K562 (cell line): Measurements from ENCODE around the gene PAN2. TPM values are rescaled to one million over a fixed set of nuclear protein-coding genes. Genes with fewer than 3 reads are reported as not detected.

Source experiments
- BACH1 ChIP-seq: fragments of 200-800 bp; sonication (Bioruptor generic); IDR thresholded peaks from 2 replicates; pipeline ENCODE4 v1.6.1; 2016; ENCODE audit warnings: missing genetic modification characterization, missing compliant biosample characterization
- CHAMP1 ChIP-seq: fragments of 450-650 bp; IDR thresholded peaks from 2 replicates; pipeline ENCODE4 v1.6.1; 2016; ENCODE audit warnings: mild to moderate bottlenecking
- COPS2 ChIP-seq: fragments of 450-650 bp; conservative IDR thresholded peaks from 2 replicates; pipeline ENCODE4 v1.6.1; 2016; ENCODE audit warnings: mild to moderate bottlenecking, moderate library complexity
- ERF ChIP-seq: fragments of 450-650 bp; formaldehyde crosslinking; IDR thresholded peaks from 2 replicates; pipeline ENCODE4 v1.4.0; 2020; ENCODE audit warnings: mild to moderate bottlenecking, mixed read lengths
- ESRRA ChIP-seq: fragments of 450-650 bp; IDR thresholded peaks from 2 replicates; pipeline ENCODE4 v1.6.1; 2014; ENCODE audit warnings: low read depth, mild to moderate bottlenecking, moderate library complexity, borderline replicate concordance
- GTF3C2 ChIP-seq: IDR thresholded peaks from 3 replicates; pipeline ENCODE4 v1.6.1; 2011; ENCODE audit warnings: borderline replicate concordance, mild to moderate bottlenecking, moderate library complexity; ENCODE audit not compliant: insufficient read length; ENCODE audit errors: extremely low read depth
- MCM7 ChIP-seq, 2 experiments: fragments of 450-650 bp; IDR thresholded peaks; 2 replicates each; pipeline ENCODE4 v1.6.1; 2016 to 2018
- NBN ChIP-seq: fragments of 450-650 bp; IDR thresholded peaks from 2 replicates; pipeline ENCODE4 v1.6.1; 2016; ENCODE audit warnings: low read depth, mild to moderate bottlenecking
- NFE2 ChIP-seq: IDR thresholded peaks from 2 replicates; pipeline ENCODE4 v1.6.1; 2014; ENCODE audit warnings: antibody characterized with exemption, low read depth
- NR1H2 ChIP-seq: sonication (generic); formaldehyde crosslinking; IDR thresholded peaks from 2 replicates; pipeline ENCODE4 v1.4.0; 2020; ENCODE audit warnings: mild to moderate bottlenecking, missing genetic modification reagents
- PRDM10 ChIP-seq: fragments of 450-650 bp; IDR thresholded peaks from 2 replicates; pipeline ENCODE4 v1.6.1; 2018; ENCODE audit not compliant: partially characterized antibody
- SREBF1 ChIP-seq: fragments of 150-350 bp; IDR thresholded peaks from 2 replicates; pipeline ENCODE4 v1.6.1; 2014; ENCODE audit warnings: antibody characterized with exemption, low read depth, low read length, borderline replicate concordance
- TEAD1 ChIP-seq, 2 experiments: fragments of 450-650 bp in 1 of 2; sonication (generic) in 1 of 2; formaldehyde crosslinking; IDR thresholded peaks; 2 replicates each; pipeline versions ENCODE4 v1.4.0 to v1.8.0; 2020 to 2022; ENCODE audit warnings: mild to moderate bottlenecking in 2 of 2, missing genetic modification reagents in 1 of 2
- ZBTB49 ChIP-seq: sonication (generic); formaldehyde crosslinking; IDR thresholded peaks from 2 replicates; pipeline ENCODE4 v1.8.0; 2022; ENCODE audit warnings: missing genetic modification reagents, mild to moderate bottlenecking, borderline replicate concordance
- ZNF174 ChIP-seq: fragments of 250-450 bp; sonication (Bioruptor Pico); IDR thresholded peaks from 2 replicates; pipeline ENCODE4 v1.4.0; 2020; ENCODE audit warnings: mild to moderate bottlenecking
- ZNF24 ChIP-seq: fragments of 450-650 bp; IDR thresholded peaks from 2 replicates; pipeline ENCODE4 v1.6.1; 2016
- ZNF507 ChIP-seq: conservative IDR thresholded peaks from 2 replicates; pipeline ENCODE4 v1.6.1; 2017; ENCODE audit warnings: missing genetic modification characterization, missing compliant biosample characterization
- ZNF584 ChIP-seq: fragments of 200-800 bp; sonication (Bioruptor generic); IDR thresholded peaks from 2 replicates; pipeline ENCODE4 v1.6.1; 2016; ENCODE audit warnings: low read depth, mild to moderate bottlenecking, missing genetic modification characterization, missing compliant biosample characterization
- polyA plus RNA-seq, 8 experiments: library from polyadenylated mRNA; depleted of rRNA in 4 of 8; stranded (reverse) in 5 of 8; unstranded in 3 of 8; fragments of >200 nt; fragmentation: Nextera tagmentation in 2 of 8; fragmentation: Illumina TruSeq in 1 of 8; extraction: Ambion mirVana in 2 of 8; extraction: Trizol in 1 of 8; gene quantifications; 2 replicates each; pipeline versions ENCODE4 v1.2.1 to v1.2.3, GENCODE V29; 2011 to 2014; ENCODE audit warnings: inconsistent platforms in 1 of 8, missing spikeins in 1 of 8
- total RNA-seq, 7 experiments: library from RNA; depleted of rRNA in 6 of 7; stranded (reverse); fragments of >200 nt in 6 of 7; fragmentation: Illumina TruSeq in 2 of 7; extraction: Trizol in 2 of 7; gene quantifications; 2 replicates each; pipeline versions ENCODE4 v1.2.1 to v1.2.3, GENCODE V29; 2011 to 2021; ENCODE audit warnings: low replicate concordance in 1 of 7

The PAN2 gene
- total and polyA plus RNA-seq, 9 of the 15 experiments (the other 6 are each of a cell fraction or from before 2014, with no cell fraction given), result 15.0 to 66.1 (median 25.9) TPM

- TF ChIP-seq ERF (CRISPR knock-in tag) (peak; percentile 64; the same call in 1 of the 2 replicates), ESRRA (no peak), NR1H2 (CRISPR knock-in tag) (no peak), ZNF507 (tag) (no peak), COPS2 (no peak), NFE2 (no peak), SREBF1 (no peak), ZBTB49 (CRISPR knock-in tag) (0 out of 2 replicates have a peak, but pooled peaks have one; percentile 50), BACH1 (peak; percentile 81), ZNF24 (no peak), PRDM10 (no peak), TEAD1 (CRISPR knock-in tag; IDR thresholded peaks at IDR 0.05) (peak in 1 of 2 experiments; percentile 52; a peak in 2 of 4 replicates), NBN (no peak), ZNF174 (no peak), GTF3C2 (no peak), MCM7 (IDR thresholded peaks at IDR 0.05) (no peak), ZNF584 (CRISPR knock-in tag) (peak; percentile 83), CHAMP1 (no peak)
Observed at GRCh38 chr12:56337753-56338251, 4.0 kb upstream of the PAN2 start (continued).
